Naive thymus-derived CD4-positive, alpha-beta T cell (primary cell): Measurements from ENCODE around the gene COMP. TPM values are rescaled to one million over a fixed set of nuclear protein-coding genes. Genes with fewer than 3 reads are reported as not detected.
A peak's percentile ranks its signal among the peaks of the same experiment; 100 is the strongest.

ENCODE experiments used
- ATAC-seq: fragments of 150-1000 bp; cut with Tn5 transposase; 2 replicates; pipeline ENCODE4 v1.10.0; 2021; ENCODE audit warnings: mild to moderate bottlenecking, moderate library complexity
- CTCF ChIA-PET: fragments of 350-600 bp; sonication (Branson Sonifier 250); formaldehyde crosslinking; loops from one replicate; lab custom pipeline; 2021; ENCODE audit warnings: antibody characterized with exemption; lab: Charles Lee
- POLR2A ChIA-PET: fragments of 350-600 bp; sonication (Branson Sonifier 250); formaldehyde crosslinking; loops from one replicate; lab custom pipeline; 2021; ENCODE audit warnings: antibody characterized with exemption, inconsistent platforms; lab: Charles Lee
- DNase-seq, 9 donors: peaks; one replicate each; pipeline versions ENCODE4 v3.0.0 to v3.0.0-alpha.2; 2020 to 2022; ENCODE audit warnings: mixed read lengths in 1 of 9
- H3K27ac ChIP-seq: one replicate; pipeline ENCODE4 v1.7.0; 2013; ENCODE audit warnings: mild to moderate bottlenecking, low read depth, low read length, moderate library complexity
- H3K27me3 ChIP-seq, 2 donors: one replicate each; pipeline ENCODE4 v1.7.0; 2013; ENCODE audit warnings: low read length in 2 of 2, mild to moderate bottlenecking in 2 of 2, moderate library complexity in 2 of 2; ENCODE audit not compliant: control insufficient read depth in 2 of 2, insufficient read depth in 2 of 2
- H3K36me3 ChIP-seq, 3 experiments: 1 replicate in 2 of 3; 2 replicates in 1 of 3; pipeline ENCODE4 v1.7.0; 2013; ENCODE audit warnings: low read length in 3 of 3, mild to moderate bottlenecking in 3 of 3, moderate library complexity in 1 of 3; ENCODE audit not compliant: insufficient read depth in 3 of 3, control insufficient read depth in 2 of 3
- H3K4me1 ChIP-seq, 2 donors: one replicate each; pipeline ENCODE4 v1.7.0; 2013; ENCODE audit warnings: low read length in 2 of 2, mild to moderate bottlenecking in 2 of 2, moderate library complexity in 1 of 2; ENCODE audit not compliant: control insufficient read depth in 2 of 2, insufficient read depth in 2 of 2
- H3K4me3 ChIP-seq: 2 replicates; pipeline ENCODE4 v1.7.0; 2013; ENCODE audit warnings: mild to moderate bottlenecking, low read length
- H3K9me3 ChIP-seq, 3 experiments: 1 replicate in 2 of 3; 2 replicates in 1 of 3; pipeline ENCODE4 v1.7.0; 2013; ENCODE audit warnings: low read length in 3 of 3; ENCODE audit not compliant: control insufficient read depth in 2 of 3
- H3K27ac Mint-ChIP-seq, 9 donors: one replicate each; pipeline ENCODE4 v1.8.0; 2020 to 2022; ENCODE audit warnings: mixed read lengths in 9 of 9, mild to moderate bottlenecking in 8 of 9, moderate library complexity in 5 of 9, inconsistent platforms in 2 of 9
- H3K27me3 Mint-ChIP-seq, 5 donors: one replicate each; pipeline ENCODE4 v1.8.0; 2021 to 2022; ENCODE audit warnings: mixed read lengths in 5 of 5, mild to moderate bottlenecking in 1 of 5
- H3K36me3 Mint-ChIP-seq, 5 donors: one replicate each; pipeline ENCODE4 v1.8.0; 2020 to 2022; ENCODE audit warnings: mixed read lengths in 5 of 5, mild to moderate bottlenecking in 3 of 5, inconsistent platforms in 1 of 5
- H3K4me1 Mint-ChIP-seq, 7 donors: one replicate each; pipeline ENCODE4 v1.8.0; 2020 to 2022; ENCODE audit warnings: mixed read lengths in 7 of 7, mild to moderate bottlenecking in 3 of 7, inconsistent platforms in 1 of 7
- H3K4me3 Mint-ChIP-seq, 10 donors: one replicate each; pipeline ENCODE4 v1.8.0; 2020 to 2022; ENCODE audit warnings: mild to moderate bottlenecking in 10 of 10, mixed read lengths in 10 of 10, moderate library complexity in 6 of 10, inconsistent platforms in 2 of 10
- H3K9me3 Mint-ChIP-seq, 11 donors: one replicate each; pipeline ENCODE4 v1.8.0; 2020 to 2022; ENCODE audit warnings: mixed read lengths in 11 of 11, mild to moderate bottlenecking in 4 of 11, inconsistent platforms in 1 of 11, moderate library complexity in 1 of 11
- intact Hi-C, 2 donors: fragments of 100-400 bp; cut with micrococcal nuclease; formaldehyde crosslinking; loops; one replicate each; pipeline ENCODE4 v1.15.1; 2023
- polyA plus RNA-seq, 2 donors: library from polyadenylated mRNA; unstranded; fragments of 300-500 nt; fragmentation: Illumina TruSeq; gene quantifications; one replicate each; pipeline ENCODE4 v1.2.3, GENCODE V29; 2021
- total RNA-seq, 6 experiments: library from RNA in 5 of 6; stranded (reverse) in 5 of 6; gene quantifications; 1 replicate in 5 of 6; 2 replicates in 1 of 6; pipeline ENCODE4 v1.2.3 and lab custom pipeline; 2021 to 2026

The COMP gene
- total and polyA plus RNA-seq, 7 experiments from 2014 or later, result not detected

DNA sequence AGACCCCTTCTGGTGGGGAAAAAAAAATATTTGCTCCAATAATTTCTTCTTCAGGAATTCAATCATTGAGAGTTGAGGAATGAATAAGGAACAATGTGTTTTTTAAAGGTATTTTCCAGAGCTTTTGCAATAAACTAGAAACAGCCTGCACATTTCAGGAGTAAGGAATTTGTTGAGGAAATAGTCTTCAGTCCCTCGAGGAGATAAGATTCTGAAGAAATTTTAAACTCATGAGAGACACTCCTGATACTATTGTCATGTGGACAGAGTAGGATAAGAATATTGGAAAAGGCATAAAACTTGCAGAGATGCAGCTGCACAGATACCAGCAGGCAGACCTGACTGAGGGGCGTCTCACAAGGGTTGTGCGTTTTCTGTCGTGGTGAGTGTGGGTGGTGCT lies 36.6 kb downstream of the COMP start:
- H3K27ac Mint-ChIP-seq, result no peak overlapping the region

GRCh38 chr19:18751571-18751970 lies 39.5 kb downstream of the COMP start:
- Mint-ChIP-seq H3K4me3 (no peak overlapping the region), H3K4me1 (no peaks in the 10 kb centered on the region), H3K27me3 (no peaks in the 10 kb centered on the region), H3K9me3 (no peaks in the 10 kb centered on the region), H3K36me3 (peaks cover 0 to 32% (median 11%) of the 10 kb centered on the region in 5 donors), H3K27ac (no peak overlapping the region)
- Histone ChIP-seq H3K9me3 (no peaks in the 10 kb centered on the region), H3K27ac (no peak overlapping the region), H3K4me1 (no peaks in the 10 kb centered on the region), H3K27me3 (no peaks in the 10 kb centered on the region), H3K36me3 (peaks cover 0 to 34% (median 0%) of the 10 kb centered on the region in 3 experiments), H3K4me3 (no peak overlapping the region)
- no peak for ATAC-seq
- ChIA-PET POLR2A (no interaction called here), CTCF (no interaction called here)
- DNase-seq, result no peak
- intact Hi-C loops, result no loop called here

More for the DNA sequence above, 36.6 kb downstream of the COMP start:
- DNase-seq (no peak), ATAC-seq (no peak)
- Histone ChIP-seq H3K36me3 (peaks cover 0 to 27% (median 0%) of the 10 kb centered on the region in 3 experiments), H3K27me3 (no peaks in the 10 kb centered on the region), H3K27ac (no peak overlapping the region), H3K4me3 (no peak overlapping the region), H3K9me3 (no peaks in the 10 kb centered on the region), H3K4me1 (no peaks in the 10 kb centered on the region)
- no peaks in the 10 kb centered on the region for H3K4me1 Mint-ChIP-seq
- intact Hi-C loops, result no loop called here
- H3K36me3 Mint-ChIP-seq, result peaks cover 0 to 34% (median 6%) of the 10 kb centered on the region in 5 donors
- CTCF ChIA-PET, result no interaction called here
- H3K9me3 Mint-ChIP-seq, result no peaks in the 10 kb centered on the region
- no peaks in the 10 kb centered on the region for H3K27me3 Mint-ChIP-seq
- no peak overlapping the region for H3K4me3 Mint-ChIP-seq
- POLR2A ChIA-PET, result interaction anchor here (0.7 kb wide), 1 partner anchor 244 kb away, joined by 3 read pairs; no protein-coding TSS in a partner anchor

DNA sequence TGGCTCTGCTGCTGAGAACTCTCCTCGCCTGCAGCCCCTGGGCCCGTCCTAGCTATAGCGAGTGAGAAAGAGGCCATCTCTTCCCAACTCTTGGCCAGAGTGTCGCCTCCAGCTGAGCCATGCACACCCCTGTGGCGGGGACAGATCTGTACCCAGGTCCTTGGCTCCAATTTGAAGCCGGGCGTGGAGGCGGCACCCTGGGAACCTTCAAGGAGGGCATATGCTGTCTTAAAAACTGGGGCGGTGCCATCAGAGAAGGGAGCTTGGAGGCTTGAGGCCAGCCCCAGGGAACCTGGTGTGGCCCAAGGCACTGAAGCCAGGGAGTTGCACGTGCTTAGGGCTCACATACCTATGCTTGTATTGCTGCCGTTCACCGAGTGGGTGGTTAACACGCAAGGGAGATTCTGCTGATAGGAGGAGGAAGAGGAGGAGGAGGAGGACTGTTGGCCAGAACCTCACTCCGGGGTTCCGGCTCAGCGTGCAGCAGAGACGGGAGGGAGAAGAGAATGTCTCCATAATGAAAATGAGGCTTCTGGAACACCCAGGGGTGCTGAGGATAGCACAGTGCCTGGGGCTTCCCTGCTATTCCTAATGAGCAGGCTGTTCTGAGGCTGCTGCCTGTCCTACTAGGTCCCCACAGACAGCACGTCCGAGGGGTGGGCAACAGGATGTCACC lies 40.7 kb downstream of the COMP start:
- Histone ChIP-seq H3K9me3 (no peaks in the 10 kb centered on the region), H3K4me3 (no peak overlapping the region), H3K4me1 (no peaks in the 10 kb centered on the region), H3K27ac (no peak overlapping the region), H3K27me3 (no peaks in the 10 kb centered on the region), H3K36me3 (peaks cover 0 to 34% (median 0%) of the 10 kb centered on the region in 3 experiments)
- POLR2A ChIA-PET, result interaction anchor here (0.7 kb wide), 1 partner anchor 8 kb away, joined by 3 read pairs; no protein-coding TSS in a partner anchor
- Mint-ChIP-seq H3K36me3 (peaks cover 0 to 29% (median 11%) of the 10 kb centered on the region in 5 donors), H3K4me3 (no peak overlapping the region), H3K4me1 (no peaks in the 10 kb centered on the region), H3K27me3 (no peaks in the 10 kb centered on the region), H3K9me3 (no peaks in the 10 kb centered on the region), H3K27ac (no peak overlapping the region)
- DNase-seq (no peak), ATAC-seq (no peak)
- CTCF ChIA-PET, result no interaction called here
- intact Hi-C loops, result no loop called here

DNA sequence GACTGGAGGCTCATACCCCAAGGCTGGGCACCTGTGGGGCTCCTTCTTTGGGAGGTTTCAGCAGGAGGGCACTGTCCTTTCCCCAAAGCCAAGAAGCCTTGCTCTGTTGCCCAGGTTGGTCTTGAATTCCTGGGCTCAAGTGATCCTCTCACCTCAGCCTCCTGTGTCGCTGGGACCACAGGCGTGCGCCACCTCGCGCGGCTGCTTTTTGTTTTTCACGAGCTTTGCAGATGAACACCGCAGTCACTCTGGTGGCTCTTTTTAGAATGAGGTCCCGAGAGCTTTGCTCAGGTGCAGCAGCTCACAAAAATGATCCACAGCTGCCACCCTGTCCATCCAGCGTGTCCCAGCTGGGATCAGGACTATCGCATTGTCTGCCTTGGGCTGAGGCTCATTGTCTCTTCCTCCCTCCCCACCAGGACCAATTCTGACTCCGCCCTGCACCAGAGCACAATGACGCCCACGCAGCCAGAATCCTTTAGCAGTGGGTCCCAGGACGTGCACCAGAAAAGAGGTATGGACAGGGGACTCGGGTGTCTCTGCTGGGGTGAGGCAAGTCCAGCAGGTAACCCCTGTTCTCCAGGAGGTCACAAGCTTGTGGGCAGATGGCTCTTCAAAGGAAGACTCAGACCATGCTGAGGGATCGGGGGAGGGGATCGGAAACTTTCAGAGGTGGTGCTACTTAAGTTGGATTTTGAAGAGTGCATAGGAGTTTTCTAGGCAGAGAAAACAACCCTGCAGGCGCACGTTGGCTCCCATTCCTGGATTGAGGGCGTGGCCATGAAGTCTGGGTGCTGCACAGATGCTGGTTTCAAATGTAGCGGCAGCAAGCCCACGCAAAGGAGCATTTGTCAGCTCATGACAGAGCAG lies 41.5 kb downstream of the COMP start:
- H3K4me1 Mint-ChIP-seq, result no peaks in the 10 kb centered on the region
- H3K9me3 Mint-ChIP-seq, result no peaks in the 10 kb centered on the region
- Histone ChIP-seq H3K27ac (no peak overlapping the region), H3K4me3 (no peak overlapping the region), H3K9me3 (no peaks in the 10 kb centered on the region), H3K36me3 (peaks cover 0 to 34% (median 0%) of the 10 kb centered on the region in 3 experiments), H3K4me1 (no peaks in the 10 kb centered on the region), H3K27me3 (no peaks in the 10 kb centered on the region)
- DNase-seq (no peak), ATAC-seq (no peak)
- peak overlapping the region in 1 of 9 donors; percentile 4 for H3K27ac Mint-ChIP-seq
- POLR2A ChIA-PET, result interaction anchor here (0.7 to 1.0 kb wide), 2 partner anchors 8 to 41 kb away, joined by 3 read pairs; no protein-coding TSS in a partner anchor
- peaks cover 0 to 28% (median 11%) of the 10 kb centered on the region in 5 donors for H3K36me3 Mint-ChIP-seq
- no peak overlapping the region for H3K4me3 Mint-ChIP-seq
- CTCF ChIA-PET, result no interaction called here
- no peaks in the 10 kb centered on the region for H3K27me3 Mint-ChIP-seq
- intact Hi-C loops, result no loop called here

DNA sequence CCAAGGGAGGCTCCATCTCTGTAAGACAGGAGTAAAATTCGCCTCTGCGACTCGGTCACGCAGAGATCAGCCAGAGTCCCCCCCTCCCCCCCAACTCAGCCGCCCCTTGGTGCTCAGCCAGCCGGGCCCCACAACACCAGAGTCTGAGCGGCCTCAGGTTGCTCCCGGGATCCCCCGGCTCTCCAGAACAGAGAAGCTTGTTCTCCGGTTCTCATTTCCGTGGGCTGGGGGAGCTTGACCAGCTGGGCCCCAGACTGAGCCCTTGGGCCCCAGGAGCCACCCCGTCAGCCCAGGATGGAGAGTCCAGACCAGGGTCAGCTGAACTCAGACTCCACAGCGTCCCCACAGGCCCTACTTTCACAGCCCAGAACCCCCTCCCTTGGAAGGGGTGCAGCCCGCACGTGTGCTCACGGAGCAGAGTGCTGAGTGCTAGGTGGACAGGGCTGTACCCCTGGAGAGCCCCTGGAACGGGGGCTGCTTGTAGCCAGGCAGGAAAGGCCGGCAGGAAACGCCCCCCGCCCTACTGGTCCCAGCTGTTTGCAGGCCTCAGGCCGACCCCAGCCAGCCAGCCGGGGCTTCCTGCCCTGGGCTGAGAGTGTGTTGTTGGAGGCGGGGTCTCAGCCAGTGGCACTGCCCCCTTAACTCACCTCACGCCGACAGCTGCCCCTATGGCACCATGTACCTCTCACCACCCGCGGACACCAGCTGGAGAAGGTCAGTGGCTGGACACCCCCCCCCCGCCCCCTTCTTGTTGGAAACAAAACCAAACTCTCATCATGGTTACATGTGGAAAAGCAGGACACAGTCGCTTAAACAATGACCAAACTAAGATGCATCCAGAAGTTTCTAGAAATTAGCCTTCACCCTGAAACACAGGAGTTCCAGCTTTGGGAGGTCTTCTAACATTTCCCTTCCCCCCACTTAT lies 44.4 kb downstream of the COMP start:
- ChIA-PET POLR2A (no interaction called here), CTCF (no interaction called here)
- Mint-ChIP-seq H3K4me1 (no peaks in the 10 kb centered on the region), H3K36me3 (peaks cover 0 to 13% (median 8%) of the 10 kb centered on the region in 5 donors), H3K4me3 (no peak overlapping the region), H3K27ac (no peak overlapping the region), H3K27me3 (no peaks in the 10 kb centered on the region), H3K9me3 (no peaks in the 10 kb centered on the region)
- Histone ChIP-seq H3K27me3 (no peaks in the 10 kb centered on the region), H3K27ac (no peak overlapping the region), H3K36me3 (peaks cover 0 to 34% (median 0%) of the 10 kb centered on the region in 3 experiments), H3K4me1 (no peaks in the 10 kb centered on the region), H3K4me3 (no peak overlapping the region), H3K9me3 (no peaks in the 10 kb centered on the region)
- intact Hi-C loops, result no loop called here
- no peak for ATAC-seq
- DNase-seq, result no peak

DNA sequence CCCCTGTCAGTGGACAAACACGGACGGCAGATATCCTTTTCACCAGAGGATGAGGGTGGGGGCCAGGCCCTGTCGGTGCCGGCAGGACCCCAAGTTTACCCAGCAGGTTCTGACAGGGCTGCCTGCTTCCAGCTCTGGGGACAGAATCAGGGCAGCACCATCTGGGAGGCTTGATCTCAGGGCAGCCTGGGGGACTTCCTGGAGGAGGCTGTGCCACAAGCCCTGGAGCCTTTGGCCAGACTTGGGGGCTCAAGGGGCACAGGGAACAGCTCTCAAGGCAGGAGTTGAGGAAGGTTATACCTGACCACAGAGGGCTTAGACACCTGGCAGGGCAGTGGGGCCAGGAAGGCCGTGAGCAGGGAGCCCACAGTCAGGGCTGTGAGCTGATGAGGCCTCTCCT lies 45.2 kb downstream of the COMP start:
- no peaks in the 10 kb centered on the region for H3K4me1 Mint-ChIP-seq
- ATAC-seq, result no peak

More for the DNA sequence above, 45.2 kb downstream of the COMP start:
- no peak overlapping the region for H3K27ac Mint-ChIP-seq
- ChIA-PET CTCF (no interaction called here), POLR2A (no interaction called here)
- Histone ChIP-seq H3K36me3 (peaks cover 0 to 27% (median 0%) of the 10 kb centered on the region in 3 experiments), H3K4me1 (no peaks in the 10 kb centered on the region), H3K27me3 (no peaks in the 10 kb centered on the region), H3K27ac (no peak overlapping the region), H3K4me3 (no peak overlapping the region), H3K9me3 (no peaks in the 10 kb centered on the region)
- intact Hi-C loops, result no loop called here
- peaks cover 0 to 9% (median 8%) of the 10 kb centered on the region in 5 donors for H3K36me3 Mint-ChIP-seq
- DNase-seq, result no peak
- H3K27me3 Mint-ChIP-seq, result no peaks in the 10 kb centered on the region
- H3K9me3 Mint-ChIP-seq, result no peaks in the 10 kb centered on the region
- H3K4me3 Mint-ChIP-seq, result no peak overlapping the region
